GM19351 (cell line): ENCODE measurements around the gene IGF2R.
A peak's percentile ranks its signal among the peaks of the same experiment; 100 is the strongest.
"Not testable (repeated sequence)": the region's sequence is repeated elsewhere in the genome, so short reads cannot be mapped to it uniquely, and the experiment has no call there.

Experiments
- ATAC-seq: cut with Tn5 transposase; IDR thresholded peaks from one replicate; pipeline ENCODE4 v1.9.1; 2021; ENCODE audit warnings: mild to moderate bottlenecking, moderate library complexity; ENCODE audit not compliant: unreplicated experiment

IGF2R gene, protein sequence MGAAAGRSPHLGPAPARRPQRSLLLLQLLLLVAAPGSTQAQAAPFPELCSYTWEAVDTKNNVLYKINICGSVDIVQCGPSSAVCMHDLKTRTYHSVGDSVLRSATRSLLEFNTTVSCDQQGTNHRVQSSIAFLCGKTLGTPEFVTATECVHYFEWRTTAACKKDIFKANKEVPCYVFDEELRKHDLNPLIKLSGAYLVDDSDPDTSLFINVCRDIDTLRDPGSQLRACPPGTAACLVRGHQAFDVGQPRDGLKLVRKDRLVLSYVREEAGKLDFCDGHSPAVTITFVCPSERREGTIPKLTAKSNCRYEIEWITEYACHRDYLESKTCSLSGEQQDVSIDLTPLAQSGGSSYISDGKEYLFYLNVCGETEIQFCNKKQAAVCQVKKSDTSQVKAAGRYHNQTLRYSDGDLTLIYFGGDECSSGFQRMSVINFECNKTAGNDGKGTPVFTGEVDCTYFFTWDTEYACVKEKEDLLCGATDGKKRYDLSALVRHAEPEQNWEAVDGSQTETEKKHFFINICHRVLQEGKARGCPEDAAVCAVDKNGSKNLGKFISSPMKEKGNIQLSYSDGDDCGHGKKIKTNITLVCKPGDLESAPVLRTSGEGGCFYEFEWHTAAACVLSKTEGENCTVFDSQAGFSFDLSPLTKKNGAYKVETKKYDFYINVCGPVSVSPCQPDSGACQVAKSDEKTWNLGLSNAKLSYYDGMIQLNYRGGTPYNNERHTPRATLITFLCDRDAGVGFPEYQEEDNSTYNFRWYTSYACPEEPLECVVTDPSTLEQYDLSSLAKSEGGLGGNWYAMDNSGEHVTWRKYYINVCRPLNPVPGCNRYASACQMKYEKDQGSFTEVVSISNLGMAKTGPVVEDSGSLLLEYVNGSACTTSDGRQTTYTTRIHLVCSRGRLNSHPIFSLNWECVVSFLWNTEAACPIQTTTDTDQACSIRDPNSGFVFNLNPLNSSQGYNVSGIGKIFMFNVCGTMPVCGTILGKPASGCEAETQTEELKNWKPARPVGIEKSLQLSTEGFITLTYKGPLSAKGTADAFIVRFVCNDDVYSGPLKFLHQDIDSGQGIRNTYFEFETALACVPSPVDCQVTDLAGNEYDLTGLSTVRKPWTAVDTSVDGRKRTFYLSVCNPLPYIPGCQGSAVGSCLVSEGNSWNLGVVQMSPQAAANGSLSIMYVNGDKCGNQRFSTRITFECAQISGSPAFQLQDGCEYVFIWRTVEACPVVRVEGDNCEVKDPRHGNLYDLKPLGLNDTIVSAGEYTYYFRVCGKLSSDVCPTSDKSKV (N-terminal part only)

GRCh38 chr6:159968295-159969203 lies at the start of gene IGF2R:
TSS of gene IGF2R (plus strand) at chr6:159969082. CDS start at chr6:159969247, 165 bp downstream.
- peak; percentile 83 for ATAC-seq

DNA sequence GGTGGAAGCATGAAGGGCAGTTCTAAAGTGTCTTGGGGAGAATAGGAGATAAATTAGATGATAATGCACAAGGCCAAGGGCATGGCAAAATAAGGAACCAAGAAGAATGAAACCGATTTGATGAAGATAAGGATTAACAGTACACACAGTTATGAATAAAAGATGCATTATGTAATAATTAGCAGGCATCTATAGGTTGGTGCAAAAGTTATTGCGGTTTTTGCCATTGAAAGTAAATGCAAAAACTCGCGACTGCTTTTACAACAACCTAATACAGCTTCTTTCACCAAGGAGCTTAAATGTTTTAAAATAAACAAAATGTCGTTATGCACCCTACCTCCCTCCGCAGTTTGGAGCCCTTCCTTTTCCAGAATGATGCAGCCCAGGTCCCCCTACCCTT lies 49.1 kb upstream of the IGF2R start:
- ATAC-seq = no peak

DNA sequence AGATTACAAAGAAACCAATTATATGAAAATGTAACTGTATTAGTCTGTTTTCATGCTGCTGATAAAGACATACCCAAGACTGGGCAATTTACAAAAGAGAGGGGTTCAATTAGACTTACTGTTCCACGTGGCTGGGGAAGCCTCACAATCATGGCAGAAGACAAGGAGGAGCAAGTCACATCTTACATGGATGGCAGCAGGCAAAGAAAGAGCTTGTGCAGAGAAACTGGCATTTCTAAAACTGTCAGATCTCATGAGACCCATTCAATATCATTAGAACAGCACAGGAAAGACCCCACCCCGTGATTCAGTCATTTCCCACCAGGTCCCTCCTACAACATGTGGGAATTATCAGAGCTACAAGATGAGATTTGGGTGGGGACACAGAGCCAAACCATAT lies 44.7 kb upstream of the IGF2R start:
- not testable (repeated sequence) for ATAC-seq

DNA sequence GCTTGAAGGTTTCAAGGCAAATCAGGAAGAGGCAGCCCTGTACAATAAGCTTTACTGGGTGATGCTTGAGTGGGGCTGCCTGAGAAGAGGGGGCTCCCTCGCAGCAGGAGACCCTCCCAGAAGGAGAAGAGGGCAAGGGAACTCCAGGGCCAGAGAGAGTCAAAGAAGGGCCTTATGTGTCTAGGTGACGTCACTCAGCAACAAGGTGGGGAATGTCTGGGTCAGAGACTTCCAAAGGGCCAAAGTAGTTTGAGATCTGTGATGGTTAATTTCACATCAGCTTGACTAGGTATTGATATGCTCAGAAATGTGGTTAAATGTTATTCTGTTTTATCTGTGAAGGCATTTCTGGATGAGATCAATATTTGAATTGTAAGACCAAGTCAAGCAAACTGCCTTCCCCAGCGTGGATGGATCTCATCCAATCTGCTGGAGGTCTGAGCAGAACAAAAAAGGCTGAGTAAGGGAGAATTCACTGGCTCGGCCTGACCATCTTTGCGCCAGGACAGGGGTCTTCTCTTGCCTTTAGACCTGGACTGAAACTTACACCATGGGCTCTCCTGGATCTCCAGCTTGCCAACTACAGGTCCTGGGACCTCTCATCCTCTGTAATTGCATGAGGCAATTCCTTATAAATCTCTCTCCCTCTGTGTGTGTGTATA lies 42.2 kb upstream of the IGF2R start:
- ATAC-seq = no peak

DNA sequence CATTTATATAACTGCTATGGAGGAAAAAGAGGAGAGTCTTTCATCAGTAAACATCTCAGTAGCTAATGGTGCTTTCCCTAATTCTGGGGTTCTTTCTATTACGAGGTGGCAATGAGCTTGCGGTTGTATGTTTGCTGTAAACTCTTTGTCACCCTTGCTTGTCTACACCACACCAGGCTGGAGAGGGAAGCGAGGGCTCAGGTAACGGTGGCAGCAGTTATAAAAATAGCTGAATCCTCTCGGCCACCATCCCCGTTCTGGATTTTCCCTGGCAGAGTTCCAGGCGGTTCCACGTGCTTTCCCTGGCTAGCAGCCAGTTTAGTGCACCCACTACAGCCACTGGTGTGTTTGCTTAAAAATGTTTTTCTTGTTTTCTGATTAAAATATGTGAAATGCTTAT lies 39.1 kb upstream of the IGF2R start:
- ATAC-seq = peak; percentile 35

DNA sequence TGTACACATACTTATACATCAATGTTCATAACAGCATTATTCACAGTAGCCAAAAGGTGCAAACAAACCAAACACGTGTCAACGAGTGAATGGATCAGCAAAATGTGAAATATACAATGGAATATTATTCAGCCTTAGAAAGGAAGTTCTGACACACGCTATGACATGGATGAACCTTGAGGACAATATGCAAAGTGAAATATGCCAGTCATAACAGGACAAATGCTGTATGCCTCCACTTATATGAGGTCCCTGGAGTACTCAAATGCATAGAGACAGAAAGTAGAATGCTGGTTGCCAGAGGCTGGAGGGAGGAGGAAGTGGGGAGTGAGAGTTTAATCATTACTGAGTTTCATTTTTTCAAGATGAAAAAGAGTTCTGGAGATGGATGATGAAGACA lies 37.8 kb upstream of the IGF2R start:
- ATAC-seq = peak; percentile 90

GRCh38 chr6:159931846-159932245 lies 37.0 kb upstream of the IGF2R start:
- peak; percentile 3 for ATAC-seq

DNA sequence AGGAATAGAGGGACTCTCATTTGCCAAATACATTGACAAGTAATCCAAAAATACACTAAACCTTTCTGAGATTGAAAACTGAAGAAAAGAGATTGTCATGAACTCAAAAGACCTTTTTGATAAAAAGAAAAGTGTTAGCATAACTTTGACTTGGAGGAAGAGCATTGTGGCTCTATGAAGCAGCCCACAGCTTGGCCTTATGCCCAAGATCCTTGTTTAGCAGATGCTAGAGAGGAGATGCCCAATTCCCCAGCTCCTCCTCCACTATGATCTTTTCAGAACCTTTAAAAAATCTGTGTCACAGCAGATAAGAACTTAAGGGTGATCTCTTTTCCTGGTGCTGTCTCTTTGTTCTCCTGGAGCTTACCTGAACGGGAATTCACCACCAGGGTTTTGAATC lies 35.8 kb upstream of the IGF2R start:
- no peak for ATAC-seq

GRCh38 chr6:159934181-159934580 lies 34.7 kb upstream of the IGF2R start:
- no peak for ATAC-seq

- no peak for ATAC-seq
These were observed 33.8 kb upstream of the IGF2R start for GRCh38 chr6:159935065-159935464.

DNA sequence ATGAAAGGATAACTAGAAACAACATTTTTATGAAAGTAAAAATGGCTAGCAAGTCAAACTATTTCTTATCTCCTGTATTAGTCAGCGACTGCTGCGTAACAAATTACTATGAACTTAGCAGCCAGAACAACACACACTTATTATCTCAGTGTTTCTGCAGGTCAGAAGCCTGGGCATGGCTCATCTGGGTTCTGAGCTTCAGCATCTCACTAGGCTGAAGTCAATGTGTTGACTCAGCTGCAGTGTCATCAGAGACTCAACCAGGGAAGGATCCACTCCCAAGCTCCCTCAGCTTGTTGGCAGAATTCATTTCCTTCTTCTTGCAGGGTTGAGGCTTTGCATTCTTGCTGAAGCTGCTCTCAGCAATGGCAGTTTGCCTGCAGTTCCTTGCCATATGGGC lies 33.2 kb upstream of the IGF2R start:
- ATAC-seq = no peak

DNA sequence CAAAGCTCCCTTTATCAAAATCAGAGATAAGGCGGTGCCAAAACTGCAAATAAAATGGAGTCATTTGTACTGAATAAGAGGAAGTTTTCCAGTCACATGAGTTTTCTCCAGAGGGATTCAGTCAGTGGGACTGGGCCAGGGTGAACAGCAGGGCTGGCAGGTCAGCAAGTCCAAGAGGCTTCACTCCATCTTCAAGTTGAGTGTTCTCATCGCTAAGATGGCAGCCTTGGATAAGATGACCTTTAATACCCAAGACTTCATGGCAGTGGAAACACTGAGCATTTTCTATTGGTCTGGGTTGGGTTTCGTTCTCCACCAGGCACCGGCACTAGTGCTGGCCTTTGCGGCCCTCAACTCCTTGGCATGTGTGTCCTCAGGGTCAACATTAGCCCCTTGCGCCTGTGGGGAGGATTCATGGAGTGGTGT lies 29.3 kb upstream of the IGF2R start:
- ATAC-seq = no peak

- ATAC-seq = peak; percentile 98
These were observed 27.4 kb upstream of the IGF2R start for GRCh38 chr6:159941286-159942113.

- no peak for ATAC-seq
These were observed 25.7 kb upstream of the IGF2R start for GRCh38 chr6:159943101-159943632.

DNA sequence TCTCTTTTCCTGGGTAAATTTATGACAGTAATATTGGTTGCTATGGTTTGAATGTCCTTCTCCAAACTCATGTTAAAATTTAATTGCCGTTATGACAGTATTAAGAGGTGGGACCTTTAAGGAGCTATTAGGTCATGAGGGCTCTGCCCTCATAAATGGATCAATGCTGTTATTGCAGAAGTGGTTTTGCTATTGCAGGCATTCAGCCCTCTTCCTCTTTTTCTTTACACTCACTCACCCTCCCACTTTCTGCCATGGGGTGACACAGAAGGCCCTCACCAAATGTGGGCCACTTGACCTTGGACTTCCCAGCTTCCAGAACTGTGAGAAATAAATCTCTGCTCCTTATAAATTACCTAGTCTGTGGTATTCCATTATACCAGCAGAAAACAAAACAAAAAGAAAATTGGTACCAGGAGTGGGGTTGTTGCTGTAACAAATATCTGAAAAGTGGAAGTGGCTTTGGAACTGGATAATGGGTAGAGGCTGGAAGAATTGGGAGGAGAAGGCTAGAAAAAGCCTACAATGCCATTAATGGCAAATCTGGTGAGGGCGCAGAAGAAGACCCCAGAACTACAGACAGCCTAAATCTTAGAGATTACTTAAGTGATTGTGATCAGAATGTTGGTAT lies 24.8 kb upstream of the IGF2R start:
- ATAC-seq = no peak

- ATAC-seq = no peak
These were observed 23.0 kb upstream of the IGF2R start for GRCh38 chr6:159945801-159946392.

GRCh38 chr6:159946912-159947311 lies 22.0 kb upstream of the IGF2R start:
- ATAC-seq = no peak

- no peak for ATAC-seq
These were observed 20.7 kb upstream of the IGF2R start for GRCh38 chr6:159948199-159948598.
